ENCODE data around the gene MDP1. TPM values are rescaled to one million over a fixed set of nuclear protein-coding genes. Genes with fewer than 3 reads are reported as not detected.
A peak's percentile ranks its signal among the peaks of the same experiment; 100 is the strongest.

MDP1 gene
- polyA plus RNA-seq (2011; rRNA removed) (31.8 and 38.6 TPM in 2 replicates), polyA plus RNA-seq (2017; fragmentation: RNase III; extraction: RNeasy Plus Mini Kit Qiagen cat#74134 plus additional on column Dnase treatment) (21.0 to 21.6 TPM (median 21.4 TPM) in 3 replicates), polyA minus RNA-seq (2011; rRNA and poly(A)+ RNA removed) (6.0 and 11.2 TPM in 2 replicates)
- 27.2 and 31.6 TPM in 2 replicates for polyA plus RNA-seq (2012; cell fraction: cytosol; rRNA removed)
- polyA plus RNA-seq (2012; cell fraction: nucleus; rRNA removed) = 23.4 and 29.9 TPM in 2 replicates

DNA sequence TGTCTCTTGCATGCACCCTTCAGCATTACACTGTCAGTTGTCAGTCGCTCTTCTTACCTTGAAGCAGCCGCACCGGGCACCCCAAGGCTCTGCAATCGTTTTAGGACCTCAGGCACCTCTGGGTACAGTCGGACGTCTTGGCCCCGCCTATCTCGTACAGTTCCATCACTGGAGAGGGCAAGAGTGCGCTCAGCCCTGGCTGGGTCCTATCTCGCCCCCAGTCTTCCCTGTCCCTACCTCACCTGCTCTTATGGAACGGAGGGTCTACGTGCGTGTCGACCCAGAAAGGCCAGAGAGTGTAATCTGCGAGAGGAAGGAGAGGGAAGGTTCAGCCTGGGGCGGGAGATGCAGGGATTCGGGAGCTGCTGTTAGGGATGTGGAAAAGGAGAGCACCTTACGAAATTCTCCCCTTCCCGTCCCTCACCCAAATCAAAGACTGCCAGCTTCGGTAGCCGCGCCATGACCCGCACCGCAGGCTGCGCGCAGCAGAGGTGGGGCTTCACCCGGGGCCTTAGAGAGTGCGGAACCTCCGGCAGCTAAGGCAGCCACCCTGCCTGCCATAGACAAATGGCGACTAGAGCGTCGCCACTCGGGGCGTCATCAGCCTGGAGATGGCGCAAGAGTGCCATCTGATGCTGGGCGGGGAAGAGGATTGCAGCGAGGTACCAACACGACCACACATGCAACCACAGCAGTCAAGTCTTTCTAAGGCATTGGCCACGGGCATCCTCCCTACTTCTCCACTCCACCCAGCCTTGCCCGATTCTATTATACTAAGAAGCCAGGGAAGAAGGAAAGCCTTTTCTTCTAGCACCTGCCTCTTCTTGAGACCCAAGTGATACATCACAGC is at the start of gene MDP1:
Gene MDP1, minus strand, starts transcription at position 572 of the 850 bp plus-strand sequence. Its CDS starts 111 bp downstream, at position 461.
- H3K4me1 ChIP-seq = peaks cover 24% of the 10 kb centered on the region
- ATAC-seq (peak; percentile 77 to 84), DNase-seq (ENCODE audit: low read depth in 1 of 2, low spot score in 1 of 2) (peak; percentile 90 to 95), FAIRE-seq (no peak)
- peak within 1 kb of the TSS; percentile 63 for H3K4me3 ChIP-seq
- no peaks in the 10 kb centered on the region for H3K9me3 ChIP-seq
- ChIA-PET CTCF (interaction anchor here (0.5 to 4.3 kb wide), 25 partner anchors 9 to 226 kb away, joined by 3 to 31 read pairs (median 4); partner anchors contain the start of genes CIDEB, DHRS1, IPO4 and IRF9), POLR2A (interaction anchor here (0.6 to 3.6 kb wide), 9 partner anchors 15 to 914 kb away, joined by 3 to 36 read pairs (median 3); partner anchors contain the start of genes CBLN3, DCAF11, IPO4 and KHNYN)
- peak within 1 kb of the TSS; percentile 80 to 92 for H3K27ac ChIP-seq
- TF ChIP-seq, protein P1, sequence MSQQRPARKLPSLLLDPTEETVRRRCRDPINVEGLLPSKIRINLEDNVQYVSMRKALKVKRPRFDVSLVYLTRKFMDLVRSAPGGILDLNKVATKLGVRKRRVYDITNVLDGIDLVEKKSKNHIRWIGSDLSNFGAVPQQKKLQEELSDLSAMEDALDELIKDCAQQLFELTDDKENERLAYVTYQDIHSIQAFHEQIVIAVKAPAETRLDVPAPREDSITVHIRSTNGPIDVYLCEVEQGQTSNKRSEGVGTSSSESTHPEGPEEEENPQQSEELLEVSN (IDR thresholded peaks at IDR 0.05; ENCODE audit: borderline replicate concordance, low read depth) = no peak
- TF ChIP-seq RAD21 (conservative IDR thresholded peaks at IDR 0.05 in 1 of 2, IDR thresholded peaks at IDR 0.05 in 1 of 2) (peak; percentile 46 to 56; a peak in 4 of 5 replicates), CHD2 (IDR thresholded peaks at IDR 0.05; ENCODE audit: low read length, partially characterized antibody) (no peak), SMC3 (IDR thresholded peaks at IDR 0.05) (0 out of 3 replicates have a peak, but pooled peaks have one; percentile 18), GATA3 (IDR thresholded peaks at IDR 0.05; ENCODE audit: borderline replicate concordance) (no peak; the same call in 1 of the 2 replicates), MYC (IDR thresholded peaks at IDR 0.05; ENCODE audit: borderline replicate concordance, low read length) (0 out of 2 replicates have a peak, but pooled peaks have one; percentile 44), CEBPB (IDR thresholded peaks at IDR 0.05) (peak; percentile 60 to 96; a peak in 3 of 4 replicates), FOSL2 (IDR thresholded peaks at IDR 0.05) (no peak), FOSL2 (CRISPR knock-in tag; IDR thresholded peaks at IDR 0.05) (peak; percentile 57), KDM5A (IDR thresholded peaks at IDR 0.05) (peak; percentile 87), FOSB (CRISPR knock-in tag; IDR thresholded peaks at IDR 0.05) (no peak), SREBF2 (IDR thresholded peaks at IDR 0.05) (no peak), JUN (IDR thresholded peaks at IDR 0.05) (peak; percentile 61 to 81; a peak in 4 of 5 replicates), POLR2AphosphoS2 (conservative IDR thresholded peaks at IDR 0.05; ENCODE audit: low read length) (no peak), RARB (CRISPR knock-in tag; IDR thresholded peaks at IDR 0.05) (0 out of 2 replicates have a peak, but pooled peaks have one; percentile 54), POLR2A (IDR thresholded peaks at IDR 0.05; ENCODE audit: low read length) (peak; percentile 86), PHF8 (IDR thresholded peaks at IDR 0.05; ENCODE audit: borderline replicate concordance, low read depth) (peak; percentile 88; the same call in 1 of the 2 replicates), NFE2L2 (conservative IDR thresholded peaks at IDR 0.05; ENCODE audit: low read length) (no peak)
- TF ChIP-seq, protein P2, sequence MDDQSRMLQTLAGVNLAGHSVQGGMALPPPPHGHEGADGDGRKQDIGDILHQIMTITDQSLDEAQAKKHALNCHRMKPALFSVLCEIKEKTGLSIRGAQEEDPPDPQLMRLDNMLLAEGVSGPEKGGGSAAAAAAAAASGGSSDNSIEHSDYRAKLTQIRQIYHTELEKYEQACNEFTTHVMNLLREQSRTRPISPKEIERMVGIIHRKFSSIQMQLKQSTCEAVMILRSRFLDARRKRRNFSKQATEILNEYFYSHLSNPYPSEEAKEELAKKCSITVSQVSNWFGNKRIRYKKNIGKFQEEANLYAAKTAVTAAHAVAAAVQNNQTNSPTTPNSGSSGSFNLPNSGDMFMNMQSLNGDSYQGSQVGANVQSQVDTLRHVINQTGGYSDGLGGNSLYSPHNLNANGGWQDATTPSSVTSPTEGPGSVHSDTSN (IDR thresholded peaks at IDR 0.05) = peak; percentile 68; the same call in 1 of the 2 replicates
- TF ChIP-seq, protein P3, sequence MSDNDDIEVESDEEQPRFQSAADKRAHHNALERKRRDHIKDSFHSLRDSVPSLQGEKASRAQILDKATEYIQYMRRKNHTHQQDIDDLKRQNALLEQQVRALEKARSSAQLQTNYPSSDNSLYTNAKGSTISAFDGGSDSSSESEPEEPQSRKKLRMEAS (IDR thresholded peaks at IDR 0.05) = peak; percentile 81
- TF ChIP-seq, protein P4, sequence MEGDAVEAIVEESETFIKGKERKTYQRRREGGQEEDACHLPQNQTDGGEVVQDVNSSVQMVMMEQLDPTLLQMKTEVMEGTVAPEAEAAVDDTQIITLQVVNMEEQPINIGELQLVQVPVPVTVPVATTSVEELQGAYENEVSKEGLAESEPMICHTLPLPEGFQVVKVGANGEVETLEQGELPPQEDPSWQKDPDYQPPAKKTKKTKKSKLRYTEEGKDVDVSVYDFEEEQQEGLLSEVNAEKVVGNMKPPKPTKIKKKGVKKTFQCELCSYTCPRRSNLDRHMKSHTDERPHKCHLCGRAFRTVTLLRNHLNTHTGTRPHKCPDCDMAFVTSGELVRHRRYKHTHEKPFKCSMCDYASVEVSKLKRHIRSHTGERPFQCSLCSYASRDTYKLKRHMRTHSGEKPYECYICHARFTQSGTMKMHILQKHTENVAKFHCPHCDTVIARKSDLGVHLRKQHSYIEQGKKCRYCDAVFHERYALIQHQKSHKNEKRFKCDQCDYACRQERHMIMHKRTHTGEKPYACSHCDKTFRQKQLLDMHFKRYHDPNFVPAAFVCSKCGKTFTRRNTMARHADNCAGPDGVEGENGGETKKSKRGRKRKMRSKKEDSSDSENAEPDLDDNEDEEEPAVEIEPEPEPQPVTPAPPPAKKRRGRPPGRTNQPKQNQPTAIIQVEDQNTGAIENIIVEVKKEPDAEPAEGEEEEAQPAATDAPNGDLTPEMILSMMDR (IDR thresholded peaks at IDR 0.05) = peak; percentile 56
- TF ChIP-seq, protein P5, sequence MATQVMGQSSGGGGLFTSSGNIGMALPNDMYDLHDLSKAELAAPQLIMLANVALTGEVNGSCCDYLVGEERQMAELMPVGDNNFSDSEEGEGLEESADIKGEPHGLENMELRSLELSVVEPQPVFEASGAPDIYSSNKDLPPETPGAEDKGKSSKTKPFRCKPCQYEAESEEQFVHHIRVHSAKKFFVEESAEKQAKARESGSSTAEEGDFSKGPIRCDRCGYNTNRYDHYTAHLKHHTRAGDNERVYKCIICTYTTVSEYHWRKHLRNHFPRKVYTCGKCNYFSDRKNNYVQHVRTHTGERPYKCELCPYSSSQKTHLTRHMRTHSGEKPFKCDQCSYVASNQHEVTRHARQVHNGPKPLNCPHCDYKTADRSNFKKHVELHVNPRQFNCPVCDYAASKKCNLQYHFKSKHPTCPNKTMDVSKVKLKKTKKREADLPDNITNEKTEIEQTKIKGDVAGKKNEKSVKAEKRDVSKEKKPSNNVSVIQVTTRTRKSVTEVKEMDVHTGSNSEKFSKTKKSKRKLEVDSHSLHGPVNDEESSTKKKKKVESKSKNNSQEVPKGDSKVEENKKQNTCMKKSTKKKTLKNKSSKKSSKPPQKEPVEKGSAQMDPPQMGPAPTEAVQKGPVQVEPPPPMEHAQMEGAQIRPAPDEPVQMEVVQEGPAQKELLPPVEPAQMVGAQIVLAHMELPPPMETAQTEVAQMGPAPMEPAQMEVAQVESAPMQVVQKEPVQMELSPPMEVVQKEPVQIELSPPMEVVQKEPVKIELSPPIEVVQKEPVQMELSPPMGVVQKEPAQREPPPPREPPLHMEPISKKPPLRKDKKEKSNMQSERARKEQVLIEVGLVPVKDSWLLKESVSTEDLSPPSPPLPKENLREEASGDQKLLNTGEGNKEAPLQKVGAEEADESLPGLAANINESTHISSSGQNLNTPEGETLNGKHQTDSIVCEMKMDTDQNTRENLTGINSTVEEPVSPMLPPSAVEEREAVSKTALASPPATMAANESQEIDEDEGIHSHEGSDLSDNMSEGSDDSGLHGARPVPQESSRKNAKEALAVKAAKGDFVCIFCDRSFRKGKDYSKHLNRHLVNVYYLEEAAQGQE (IDR thresholded peaks at IDR 0.05) = 0 out of 2 replicates have a peak, but pooled peaks have one; percentile 29
- TF ChIP-seq, protein P6, sequence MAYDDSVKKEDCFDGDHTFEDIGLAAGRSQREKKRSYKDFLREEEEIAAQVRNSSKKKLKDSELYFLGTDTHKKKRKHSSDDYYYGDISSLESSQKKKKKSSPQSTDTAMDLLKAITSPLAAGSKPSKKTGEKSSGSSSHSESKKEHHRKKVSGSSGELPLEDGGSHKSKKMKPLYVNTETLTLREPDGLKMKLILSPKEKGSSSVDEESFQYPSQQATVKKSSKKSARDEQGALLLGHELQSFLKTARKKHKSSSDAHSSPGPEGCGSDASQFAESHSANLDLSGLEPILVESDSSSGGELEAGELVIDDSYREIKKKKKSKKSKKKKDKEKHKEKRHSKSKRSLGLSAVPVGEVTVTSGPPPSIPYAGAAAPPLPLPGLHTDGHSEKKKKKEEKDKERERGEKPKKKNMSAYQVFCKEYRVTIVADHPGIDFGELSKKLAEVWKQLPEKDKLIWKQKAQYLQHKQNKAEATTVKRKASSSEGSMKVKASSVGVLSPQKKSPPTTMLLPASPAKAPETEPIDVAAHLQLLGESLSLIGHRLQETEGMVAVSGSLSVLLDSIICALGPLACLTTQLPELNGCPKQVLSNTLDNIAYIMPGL (CRISPR knock-in tag; IDR thresholded peaks at IDR 0.05; ENCODE audit: borderline replicate concordance) = no peak
- TF ChIP-seq, protein P7, sequence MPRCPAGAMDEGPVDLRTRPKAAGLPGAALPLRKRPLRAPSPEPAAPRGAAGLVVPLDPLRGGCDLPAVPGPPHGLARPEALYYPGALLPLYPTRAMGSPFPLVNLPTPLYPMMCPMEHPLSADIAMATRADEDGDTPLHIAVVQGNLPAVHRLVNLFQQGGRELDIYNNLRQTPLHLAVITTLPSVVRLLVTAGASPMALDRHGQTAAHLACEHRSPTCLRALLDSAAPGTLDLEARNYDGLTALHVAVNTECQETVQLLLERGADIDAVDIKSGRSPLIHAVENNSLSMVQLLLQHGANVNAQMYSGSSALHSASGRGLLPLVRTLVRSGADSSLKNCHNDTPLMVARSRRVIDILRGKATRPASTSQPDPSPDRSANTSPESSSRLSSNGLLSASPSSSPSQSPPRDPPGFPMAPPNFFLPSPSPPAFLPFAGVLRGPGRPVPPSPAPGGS (IDR thresholded peaks at IDR 0.05) = peak; percentile 82; the same call in 2 of the 3 replicates
- H3K4me2 ChIP-seq = peak within 1 kb of the TSS; percentile 72
- WGBS (ENCODE audit: missing lambda C conversion rate) = under 1% methylated on average over 34 of the region's 40 CpGs
